Measurements from ENCODE around the gene CFAP68. TPM values are rescaled to one million over a fixed set of nuclear protein-coding genes. Genes with fewer than 3 reads are reported as not detected.

The CFAP68 gene
- total and polyA plus RNA-seq, 10 of the 15 experiments (the other 5 are each of a cell fraction or from before 2014, with no cell fraction given), result 35.7 to 84.4 (median 64.1) TPM

DNA sequence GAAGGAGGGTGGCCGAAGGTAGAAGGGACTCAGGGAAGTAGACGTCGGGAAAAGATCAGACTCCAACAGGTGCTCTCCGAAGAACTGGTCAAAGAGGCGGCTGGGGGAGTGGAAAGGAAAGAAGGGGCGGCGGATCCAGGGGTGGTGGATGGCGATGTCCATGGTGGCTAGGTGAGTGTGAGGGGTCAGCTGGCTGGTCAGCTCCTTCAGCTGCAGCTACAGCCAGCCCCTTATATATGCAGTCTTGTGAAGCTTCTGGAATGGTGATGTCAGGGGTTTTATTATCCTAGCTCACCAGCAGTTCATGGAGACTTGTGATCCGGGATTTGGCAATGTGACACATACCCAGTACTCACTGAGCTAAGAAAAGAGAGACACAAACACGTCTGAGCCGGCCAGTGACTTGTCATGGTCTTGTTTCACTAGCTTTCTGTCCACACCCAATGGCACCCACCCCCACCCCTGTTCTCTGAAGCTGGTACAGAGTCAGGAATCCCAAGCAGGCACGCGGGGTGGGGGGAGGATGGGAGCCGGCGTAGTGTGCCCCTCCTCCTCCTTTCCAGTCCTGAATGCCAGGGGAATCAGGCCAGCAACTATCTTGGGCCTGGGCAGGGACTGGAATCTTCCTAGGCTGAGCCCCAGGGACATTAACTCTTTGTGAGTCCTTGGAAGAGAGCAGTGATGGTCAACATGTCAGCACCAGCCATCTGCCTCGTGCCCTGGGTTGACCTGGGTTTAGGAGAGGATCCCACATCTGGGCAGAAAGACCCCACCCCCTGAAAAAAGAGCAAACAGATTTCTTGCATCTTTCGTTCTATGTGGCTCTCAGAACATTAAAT is 32.4 kb downstream of the CFAP68 start, which contains the start of gene CRYAB:
Gene CRYAB, minus strand, starts transcription at position 208 of the 839 bp plus-strand sequence. Its CDS starts 46 bp downstream, at position 162.
- H3K9me3 ChIP-seq (replicated peaks; ENCODE audit: control insufficient read depth, insufficient read depth, low read length), result no peaks in the 10 kb centered on the region
- no peaks in the 10 kb centered on the region for H3K79me2 ChIP-seq (ENCODE audit: control insufficient read depth, insufficient read depth, low read length)
- DNase-seq (ENCODE audit: low read depth, low spot score) (no peak), ATAC-seq (no peak), FAIRE-seq (no peak)
- no peaks in the 10 kb centered on the region; a peak in 2 of 4 replicates for H3K27me3 ChIP-seq (replicated peaks in 1 of 2; ENCODE audit: control insufficient read depth in 2 of 2, insufficient read depth in 2 of 2, low read length in 1 of 2)
- ChIA-PET RAD21 (ENCODE audit: unreplicated experiment) (no interaction called here), SMC1A (ENCODE audit: uncharacterized antibody, unreplicated experiment) (no interaction called here), CTCF (interaction anchor here (1.4 kb wide), 1 partner anchor 15 kb away, joined by 5 read pairs; no protein-coding TSS in a partner anchor), POLR2A (no interaction called here)
- H2AFZ ChIP-seq (ENCODE audit: control insufficient read depth, low read depth, low read length), result no peak within 1 kb of the TSS
- no peak within 1 kb of the TSS for H3K4me3 ChIP-seq
- H3K27ac ChIP-seq (ENCODE audit: control insufficient read depth, insufficient read depth), result no peak within 1 kb of the TSS
- H3K4me1 ChIP-seq (ENCODE audit: control insufficient read depth, insufficient read depth, low read length), result no peaks in the 10 kb centered on the region
- WGBS (ENCODE audit: insufficient coverage, insufficient replicate concordance, low lambda C conversion rate, missing lambda C conversion rate), result 40% methylated on average over 17 of the region's 17 CpGs
- H4K20me1 ChIP-seq (ENCODE audit: control insufficient read depth, insufficient read depth), result no peaks in the 10 kb centered on the region
- no TSS peak for BruUV-seq (replicated peaks)
- H3K4me2 ChIP-seq (ENCODE audit: control insufficient read depth, insufficient read depth), result no peak within 1 kb of the TSS
- intact Hi-C loops (cut with micrococcal nuclease; ENCODE audit: unreplicated experiment), result no loop called here
- H3K9ac ChIP-seq (ENCODE audit: control insufficient read depth, insufficient read depth, low read length), result no peak within 1 kb of the TSS
- H3K36me3 ChIP-seq (ENCODE audit: control insufficient read depth in 2 of 2, insufficient read depth in 2 of 2, low read length in 1 of 2), result no peaks in the 10 kb centered on the region
- TF ChIP-seq YY1 (IDR thresholded peaks at IDR 0.05; ENCODE audit: low read depth, low read length), result no peak
- no peak for TF ChIP-seq RAD51 (IDR thresholded peaks at IDR 0.05)
- no peak for TF ChIP-seq SREBF2 (IDR thresholded peaks at IDR 0.05; ENCODE audit: low read length)
- TF ChIP-seq SREBF1 (IDR thresholded peaks at IDR 0.05; ENCODE audit: low read length), result no peak
- no peak for TF ChIP-seq SMARCA5 (IDR thresholded peaks at IDR 0.05)
- no peak for TF ChIP-seq NFIC (IDR thresholded peaks at IDR 0.05; ENCODE audit: low read depth, low read length)
- no peak for TF ChIP-seq FOS (IDR thresholded peaks at IDR 0.05; ENCODE audit: borderline replicate concordance, extremely low read depth, insufficient read length)
- TF ChIP-seq, protein P1, sequence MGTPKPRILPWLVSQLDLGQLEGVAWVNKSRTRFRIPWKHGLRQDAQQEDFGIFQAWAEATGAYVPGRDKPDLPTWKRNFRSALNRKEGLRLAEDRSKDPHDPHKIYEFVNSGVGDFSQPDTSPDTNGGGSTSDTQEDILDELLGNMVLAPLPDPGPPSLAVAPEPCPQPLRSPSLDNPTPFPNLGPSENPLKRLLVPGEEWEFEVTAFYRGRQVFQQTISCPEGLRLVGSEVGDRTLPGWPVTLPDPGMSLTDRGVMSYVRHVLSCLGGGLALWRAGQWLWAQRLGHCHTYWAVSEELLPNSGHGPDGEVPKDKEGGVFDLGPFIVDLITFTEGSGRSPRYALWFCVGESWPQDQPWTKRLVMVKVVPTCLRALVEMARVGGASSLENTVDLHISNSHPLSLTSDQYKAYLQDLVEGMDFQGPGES (IDR thresholded peaks at IDR 0.05), result no peak
- no peak for TF ChIP-seq JUNB (IDR thresholded peaks at IDR 0.05)
- TF ChIP-seq HDGF (IDR thresholded peaks at IDR 0.05), result no peak
- no peak for TF ChIP-seq POLR2AphosphoS2 (IDR thresholded peaks at IDR 0.05; ENCODE audit: low read depth, low read length)
- TF ChIP-seq, protein P2, sequence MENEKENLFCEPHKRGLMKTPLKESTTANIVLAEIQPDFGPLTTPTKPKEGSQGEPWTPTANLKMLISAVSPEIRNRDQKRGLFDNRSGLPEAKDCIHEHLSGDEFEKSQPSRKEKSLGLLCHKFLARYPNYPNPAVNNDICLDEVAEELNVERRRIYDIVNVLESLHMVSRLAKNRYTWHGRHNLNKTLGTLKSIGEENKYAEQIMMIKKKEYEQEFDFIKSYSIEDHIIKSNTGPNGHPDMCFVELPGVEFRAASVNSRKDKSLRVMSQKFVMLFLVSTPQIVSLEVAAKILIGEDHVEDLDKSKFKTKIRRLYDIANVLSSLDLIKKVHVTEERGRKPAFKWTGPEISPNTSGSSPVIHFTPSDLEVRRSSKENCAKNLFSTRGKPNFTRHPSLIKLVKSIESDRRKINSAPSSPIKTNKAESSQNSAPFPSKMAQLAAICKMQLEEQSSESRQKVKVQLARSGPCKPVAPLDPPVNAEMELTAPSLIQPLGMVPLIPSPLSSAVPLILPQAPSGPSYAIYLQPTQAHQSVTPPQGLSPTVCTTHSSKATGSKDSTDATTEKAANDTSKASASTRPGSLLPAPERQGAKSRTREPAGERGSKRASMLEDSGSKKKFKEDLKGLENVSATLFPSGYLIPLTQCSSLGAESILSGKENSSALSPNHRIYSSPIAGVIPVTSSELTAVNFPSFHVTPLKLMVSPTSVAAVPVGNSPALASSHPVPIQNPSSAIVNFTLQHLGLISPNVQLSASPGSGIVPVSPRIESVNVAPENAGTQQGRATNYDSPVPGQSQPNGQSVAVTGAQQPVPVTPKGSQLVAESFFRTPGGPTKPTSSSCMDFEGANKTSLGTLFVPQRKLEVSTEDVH (IDR thresholded peaks at IDR 0.05; ENCODE audit: low read depth, partially characterized antibody), result no peak
- TF ChIP-seq, protein P3, sequence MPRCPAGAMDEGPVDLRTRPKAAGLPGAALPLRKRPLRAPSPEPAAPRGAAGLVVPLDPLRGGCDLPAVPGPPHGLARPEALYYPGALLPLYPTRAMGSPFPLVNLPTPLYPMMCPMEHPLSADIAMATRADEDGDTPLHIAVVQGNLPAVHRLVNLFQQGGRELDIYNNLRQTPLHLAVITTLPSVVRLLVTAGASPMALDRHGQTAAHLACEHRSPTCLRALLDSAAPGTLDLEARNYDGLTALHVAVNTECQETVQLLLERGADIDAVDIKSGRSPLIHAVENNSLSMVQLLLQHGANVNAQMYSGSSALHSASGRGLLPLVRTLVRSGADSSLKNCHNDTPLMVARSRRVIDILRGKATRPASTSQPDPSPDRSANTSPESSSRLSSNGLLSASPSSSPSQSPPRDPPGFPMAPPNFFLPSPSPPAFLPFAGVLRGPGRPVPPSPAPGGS (IDR thresholded peaks at IDR 0.05; ENCODE audit: borderline replicate concordance, insufficient read depth, low read depth, low read length, poor library complexity, severe bottlenecking), result no peak
- no peak for TF ChIP-seq WRNIP1 (IDR thresholded peaks at IDR 0.05; ENCODE audit: borderline replicate concordance, low read depth, low read length)
- in situ Hi-C loops (cut with MboI), result no loop called here
